ENCODE measurements around the gene C3orf80.
"Not testable (repeated sequence)": the region's sequence is repeated elsewhere in the genome, so short reads cannot be mapped to it uniquely, and the experiment has no call there.

Gene C3orf80

DNA sequence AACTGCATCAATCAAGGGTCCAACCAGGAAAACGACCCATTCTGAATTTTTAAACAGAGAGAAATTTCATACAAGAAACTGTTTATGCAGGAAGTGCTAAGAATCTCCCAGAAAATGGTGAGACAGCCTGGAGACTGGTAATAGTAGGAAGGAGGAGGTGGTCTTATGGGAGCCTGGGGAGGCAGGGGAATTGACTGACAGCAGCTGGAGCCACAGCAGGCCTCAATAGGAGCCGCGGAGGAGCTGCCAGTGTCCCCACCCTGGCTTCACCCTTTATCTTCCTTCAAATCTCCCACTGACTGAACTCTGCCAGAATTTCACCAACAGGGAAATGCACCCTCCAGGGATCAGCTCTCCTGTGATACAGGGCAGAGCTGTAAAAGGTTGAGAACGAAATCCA, 7.5 kb upstream of the C3orf80 start:
- DNase-seq, result no peak

DNA sequence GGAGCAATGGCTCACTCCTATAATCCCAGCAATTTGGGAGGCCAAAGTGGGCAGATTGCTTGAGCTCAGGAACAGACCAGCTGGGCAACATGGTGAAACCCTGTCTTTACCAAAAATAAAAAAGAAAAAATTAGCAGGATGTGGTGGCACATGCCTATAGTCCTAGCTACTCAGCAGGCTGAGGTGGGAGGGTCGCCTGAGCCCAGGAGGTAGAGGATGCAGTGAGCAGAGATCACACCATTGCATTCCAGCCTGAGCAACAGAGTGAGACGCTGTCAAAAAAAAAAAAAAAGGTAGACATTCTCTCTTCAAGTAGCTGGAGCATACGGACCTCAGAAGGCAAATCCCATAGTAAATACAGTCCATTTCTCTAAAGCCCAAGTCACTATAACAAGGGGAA, 7.1 kb upstream of the C3orf80 start:
- no peak for DNase-seq

DNA sequence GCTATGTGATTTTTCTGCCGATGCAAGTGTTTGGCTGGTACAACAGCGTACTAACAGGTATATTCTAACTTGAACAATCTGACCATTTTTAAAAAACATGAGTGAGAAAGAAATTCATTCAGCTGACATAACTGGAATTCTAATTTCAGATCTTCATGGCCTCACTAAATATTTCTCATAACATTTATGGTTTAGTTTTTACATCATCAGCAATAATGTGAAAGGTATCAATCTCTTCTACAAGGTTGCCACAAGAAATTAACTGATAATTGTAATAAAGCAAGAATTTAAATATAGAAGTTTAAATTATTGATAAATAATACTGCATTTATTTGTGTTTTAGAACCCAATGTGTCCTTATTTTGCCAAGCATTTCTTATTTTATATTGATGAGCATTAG, 5.2 kb upstream of the C3orf80 start:
- DNase-seq, result no peak

DNA sequence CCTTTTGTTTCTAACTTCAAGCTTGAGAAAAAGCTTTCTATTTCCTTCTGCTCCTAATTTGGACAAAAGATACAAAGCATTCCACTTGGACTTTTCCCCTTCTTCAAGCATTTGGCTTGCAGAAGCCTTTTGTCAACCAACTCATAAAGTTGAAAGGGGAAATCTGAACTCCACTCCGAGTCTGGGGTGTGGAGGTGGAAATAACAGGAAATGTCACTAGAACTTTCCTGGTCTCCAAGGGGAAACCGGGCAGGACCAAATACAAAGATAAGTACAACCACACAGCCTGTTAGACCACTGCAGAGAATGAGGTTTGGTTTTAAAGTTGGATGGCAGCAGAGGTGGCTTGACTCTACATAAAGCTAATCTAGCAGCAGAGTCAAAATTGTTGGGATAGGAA, 4.2 kb upstream of the C3orf80 start:
- no peak for DNase-seq

DNA sequence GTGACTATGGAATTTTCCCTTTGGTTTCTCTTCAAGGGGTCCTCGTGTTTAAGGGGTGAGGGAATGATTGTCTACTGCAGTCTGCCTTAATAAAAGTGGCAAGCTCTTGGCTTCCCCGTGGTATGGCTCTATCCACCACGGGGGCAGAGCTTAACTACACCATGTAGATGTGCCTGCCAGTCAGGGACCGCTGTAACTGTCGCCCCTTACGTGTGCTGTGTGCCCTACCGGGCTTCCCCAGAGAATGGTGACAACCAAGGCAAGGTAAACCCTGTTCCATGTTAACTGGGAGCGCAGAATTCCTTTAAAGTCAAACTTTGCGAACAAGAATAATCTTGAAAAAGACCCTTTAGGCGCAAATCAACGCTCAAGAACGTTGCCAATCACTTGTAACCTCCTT, 966 bp upstream of the C3orf80 start:
- no peak for DNase-seq

DNA sequence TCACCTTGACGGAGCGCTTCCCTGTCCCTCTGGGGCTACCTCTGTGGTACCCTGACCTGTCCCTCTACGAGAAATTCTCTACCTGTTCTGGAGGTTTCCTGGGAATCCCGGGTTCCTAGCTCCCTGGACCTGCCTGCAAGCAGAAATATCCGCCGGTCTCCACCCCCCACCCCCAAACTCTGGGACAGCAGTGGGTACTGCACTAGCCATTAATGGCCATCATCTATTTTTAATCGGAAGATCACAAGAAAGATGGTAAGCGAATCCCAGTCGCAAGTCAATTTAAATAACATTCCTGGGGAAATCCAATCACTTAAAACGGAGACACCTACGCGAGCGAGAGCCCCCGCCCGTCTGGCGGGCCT, 429 bp upstream of the C3orf80 start:
- DNase-seq, result no peak

DNA sequence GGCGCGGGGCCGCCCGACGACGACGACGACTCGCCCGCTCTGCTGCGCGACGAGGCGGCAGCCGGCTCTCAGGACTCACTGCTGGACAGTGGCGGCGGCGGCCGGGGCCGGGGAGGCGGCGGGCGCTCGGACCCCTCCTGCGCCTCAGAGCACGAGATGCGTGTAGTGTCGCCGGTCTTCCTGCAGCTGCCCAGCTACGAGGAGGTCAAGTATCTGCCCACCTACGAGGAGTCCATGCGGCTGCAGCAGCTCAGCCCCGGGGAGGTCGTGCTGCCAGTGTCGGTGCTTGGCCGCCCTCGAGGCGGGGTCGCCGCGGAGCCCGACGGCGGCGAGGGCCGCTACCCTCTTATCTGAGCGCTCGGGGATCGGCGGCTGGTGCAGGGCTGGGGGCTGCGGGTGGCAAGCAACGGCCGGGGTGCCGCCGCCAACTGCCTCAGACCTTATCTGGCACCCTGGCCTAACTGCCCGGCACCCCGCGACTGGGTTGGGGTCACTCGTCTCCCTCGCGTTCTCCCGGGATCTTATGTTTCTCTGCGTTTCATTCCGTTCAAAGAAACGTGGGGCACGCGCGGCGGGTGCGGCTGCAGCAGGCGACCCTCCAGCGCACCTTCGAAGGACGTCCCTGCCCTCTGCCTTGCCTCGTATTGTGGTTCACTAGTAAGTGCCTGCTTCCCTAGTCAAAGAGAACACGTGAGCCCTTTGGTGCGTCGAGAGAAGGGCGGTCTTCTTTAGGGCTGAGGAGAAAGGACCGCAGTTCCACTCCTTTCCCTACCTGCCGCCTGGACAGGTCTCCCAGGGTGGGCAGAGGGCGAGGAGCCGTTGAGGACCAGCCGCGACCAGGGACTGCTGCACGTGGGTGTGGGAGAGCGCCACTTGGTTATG, 1.0 kb downstream of the C3orf80 start:
- peak; percentile 5 for DNase-seq

DNA sequence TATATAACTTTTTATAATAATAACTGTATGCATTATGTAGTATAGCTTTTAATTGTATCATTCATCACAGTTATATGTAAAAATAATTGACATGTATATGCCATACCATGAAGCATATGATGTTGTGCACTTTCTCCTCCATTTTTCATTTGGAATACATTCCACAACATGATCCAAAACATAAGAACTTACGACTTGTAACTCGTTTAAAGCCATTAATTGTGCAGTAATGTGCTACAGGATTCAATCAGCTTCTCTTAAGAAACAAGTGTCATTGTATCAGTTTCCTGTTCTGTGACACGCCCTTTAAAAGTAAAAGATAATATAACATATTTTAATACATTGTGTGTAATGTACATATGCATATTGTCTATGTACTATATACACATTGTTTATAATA, 2.2 kb downstream of the C3orf80 start:
- no peak for DNase-seq

DNA sequence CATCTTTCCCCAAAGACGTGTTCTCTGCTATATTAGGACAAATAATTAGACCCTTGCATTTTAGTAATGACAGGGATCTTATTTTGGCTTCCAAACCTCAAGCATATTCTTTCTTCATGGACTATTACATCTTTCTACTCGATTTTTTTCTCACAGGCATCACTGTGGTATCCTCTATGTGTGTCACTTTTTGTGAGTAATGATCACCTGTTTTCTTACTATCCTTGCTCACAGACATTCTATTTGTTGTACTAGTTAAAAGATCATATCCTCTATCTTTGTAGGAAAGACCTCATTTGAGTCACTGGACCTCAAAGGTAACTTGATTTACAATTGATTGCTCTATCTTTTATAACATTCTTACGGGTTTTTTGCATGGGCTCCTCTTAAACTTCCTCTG, 6.8 kb downstream of the C3orf80 start:
- DNase-seq, result no peak

DNA sequence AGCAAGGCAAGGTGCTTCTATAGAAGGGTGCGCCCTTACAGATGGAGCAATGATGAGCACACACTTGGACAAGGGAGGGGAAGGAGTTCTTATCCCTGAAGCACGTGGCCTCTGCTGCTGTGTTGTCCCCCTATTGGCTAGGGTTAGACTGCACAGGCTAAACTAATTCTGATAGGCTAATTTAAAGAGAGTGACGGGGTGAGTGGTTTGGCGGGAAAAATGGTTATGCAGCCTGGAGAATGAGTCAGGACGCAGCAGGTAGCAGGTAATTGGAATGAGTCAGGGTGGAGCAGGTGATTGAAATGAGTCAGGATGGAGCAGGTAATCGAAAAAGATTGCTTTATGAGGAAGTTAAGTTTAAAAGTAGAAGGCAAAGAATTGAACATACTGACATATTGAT, 15.5 kb downstream of the C3orf80 start:
- DNase-seq, result not testable (repeated sequence)

DNA sequence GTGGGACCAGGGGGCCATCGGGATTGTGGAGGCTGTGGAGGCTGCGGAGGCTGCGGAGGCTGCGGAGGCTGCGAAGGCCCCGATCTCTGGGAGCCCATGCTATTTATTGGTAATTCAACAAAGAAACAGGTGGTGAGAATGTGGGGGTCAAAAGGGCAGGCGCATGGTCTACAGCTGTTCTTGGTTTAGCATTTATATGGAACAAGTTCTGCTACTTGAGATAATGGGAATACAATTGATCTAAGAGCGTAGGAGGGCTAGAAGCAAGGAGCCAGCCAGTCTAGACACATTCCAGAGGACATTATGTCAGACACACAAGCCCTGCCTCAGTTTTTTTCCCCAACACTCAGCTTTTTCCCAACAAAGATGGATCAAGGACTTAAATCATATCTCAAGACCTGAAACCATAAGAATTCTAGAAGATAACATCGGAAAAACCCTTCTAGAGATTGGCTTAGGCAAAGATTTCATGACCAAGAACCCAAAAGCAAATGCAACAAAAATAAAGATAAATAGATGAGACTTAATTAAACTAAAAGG, 20.1 kb downstream of the C3orf80 start:
- DNase-seq, result no peak

DNA sequence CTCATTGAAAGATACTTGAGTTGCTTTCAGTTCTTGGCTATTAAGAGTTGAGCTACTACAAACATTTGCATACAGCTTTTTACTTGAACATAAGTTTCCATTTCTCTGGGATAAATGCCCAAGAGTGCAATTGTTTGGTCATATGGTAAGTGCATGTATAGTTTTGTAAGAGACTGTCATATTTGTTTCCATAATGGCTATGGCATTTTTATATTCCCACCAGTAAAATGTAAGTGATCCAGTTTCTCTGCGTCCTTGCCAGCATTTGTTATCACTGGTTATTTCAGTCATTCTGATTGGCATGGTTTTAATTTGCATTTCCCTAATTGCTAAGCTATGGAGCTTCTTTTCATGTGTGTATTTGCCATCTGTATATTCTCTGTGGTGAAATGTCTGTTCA, 22.5 kb downstream of the C3orf80 start:
- no peak for DNase-seq

DNA sequence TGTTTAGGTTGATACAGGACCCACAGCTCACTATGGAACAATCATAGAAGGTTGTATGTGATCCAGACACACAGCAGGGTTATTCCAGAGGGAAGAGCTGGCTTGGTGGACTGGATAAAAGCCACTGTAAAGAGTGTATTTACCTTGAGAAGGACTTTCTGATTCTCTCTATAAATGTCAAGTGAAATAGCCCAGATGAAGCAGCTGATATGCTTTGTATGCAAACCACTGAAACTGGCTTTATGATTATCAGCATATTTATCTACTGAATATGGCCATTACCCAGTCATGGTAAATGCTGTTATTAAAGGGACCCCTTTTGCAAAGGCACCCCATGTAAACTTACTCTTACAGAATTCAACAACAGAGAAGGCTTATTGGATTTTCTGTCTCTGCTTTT, 28.1 kb downstream of the C3orf80 start:
- no peak for DNase-seq

DNA sequence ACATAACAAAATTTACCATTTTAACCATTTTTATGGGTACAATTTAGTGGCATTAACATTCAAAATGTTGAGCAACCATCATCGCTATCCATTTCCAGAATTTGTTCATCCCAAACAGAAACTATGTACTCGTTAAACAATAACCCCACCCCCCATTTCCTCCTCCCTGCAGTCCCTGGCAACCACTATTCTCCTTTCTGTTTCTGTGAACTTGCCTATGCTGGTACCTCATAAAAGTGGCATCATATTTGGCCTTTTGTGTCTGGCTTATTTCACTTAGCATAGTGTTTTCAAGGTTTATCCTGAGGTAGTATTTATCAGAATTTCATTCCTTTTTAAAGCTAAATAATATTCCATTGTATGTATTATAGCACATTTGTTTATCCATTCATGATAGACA, 32.4 kb downstream of the C3orf80 start:
- DNase-seq, result peak; percentile 30

DNA sequence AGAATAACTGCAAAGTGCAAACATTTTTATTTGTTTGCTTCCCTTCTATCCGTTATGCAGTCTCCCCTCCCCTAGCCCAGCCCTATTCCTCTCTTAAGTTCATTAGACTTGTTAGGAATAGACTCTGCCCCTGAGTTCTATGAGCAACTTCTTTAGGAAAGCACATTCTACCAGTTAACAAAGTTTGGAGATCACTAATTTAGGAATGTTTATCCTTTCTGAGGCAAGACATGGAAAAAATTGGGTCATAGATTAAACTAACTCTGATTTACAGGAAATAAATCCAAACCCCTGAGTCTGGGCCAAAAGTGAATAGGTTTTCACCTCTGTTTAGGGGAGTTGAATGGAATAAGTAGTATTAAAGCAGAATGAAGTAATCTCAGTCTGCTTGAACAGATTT, 34.4 kb downstream of the C3orf80 start:
- no peak for DNase-seq

DNA sequence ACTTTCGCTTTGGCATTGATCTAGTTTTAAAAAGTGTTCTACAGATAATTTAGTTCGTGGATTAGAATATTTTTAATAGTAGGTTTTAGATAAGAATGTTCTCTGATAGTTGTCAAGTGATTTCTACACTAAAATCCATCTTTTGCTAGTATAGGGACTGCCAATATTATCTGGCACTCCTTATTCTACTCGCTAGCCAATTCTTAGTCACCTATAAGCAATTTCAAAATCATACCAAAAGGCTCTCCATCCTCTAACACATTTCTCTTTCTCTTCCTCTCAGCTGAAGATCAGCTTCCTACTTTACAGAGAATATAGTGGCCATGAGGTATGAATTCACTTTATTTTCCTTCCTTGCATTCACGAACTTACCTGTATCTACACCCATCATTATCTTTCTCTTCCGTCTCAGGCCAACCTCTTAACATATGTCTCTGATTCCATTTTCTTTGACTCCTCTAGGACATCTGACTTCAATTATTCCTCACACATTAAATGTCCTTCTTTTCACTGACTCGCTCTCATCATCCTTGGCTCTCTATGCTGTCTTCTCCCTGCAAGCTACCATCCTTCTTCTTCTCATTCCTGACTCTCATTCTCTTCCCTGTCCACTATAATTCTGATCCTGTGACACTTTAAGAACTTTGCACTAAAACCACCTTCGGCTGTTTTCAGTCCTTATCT, 35.5 kb downstream of the C3orf80 start:
- no peak for DNase-seq

DNA sequence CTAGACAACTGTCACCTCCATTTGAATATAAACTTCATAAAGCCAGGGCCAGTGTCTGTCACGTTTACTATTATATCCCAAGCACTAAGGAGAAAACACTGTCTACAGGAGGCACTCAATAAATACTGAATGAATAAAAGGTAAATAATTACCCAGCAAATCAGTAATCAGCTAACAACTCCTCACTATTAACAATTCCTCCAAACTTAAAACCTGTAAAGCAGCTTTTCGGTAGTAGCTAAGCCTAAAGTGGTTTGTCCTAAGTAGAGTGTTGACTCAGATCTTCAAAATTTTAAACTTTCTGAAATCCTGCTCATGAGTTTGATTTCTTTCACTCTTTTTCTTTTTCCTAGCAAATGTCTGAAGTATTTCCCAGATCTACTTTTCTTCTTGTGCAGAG, 39.9 kb downstream of the C3orf80 start:
- DNase-seq, result no peak

All from suppressor macrophage treated with lipopolysaccharide for 4 hours (primary cell).